ENCODE results near the gene UBAC2.
"Not testable (repeated sequence)": the region's sequence is repeated elsewhere in the genome, so short reads cannot be mapped to it uniquely, and the experiment has no call there.

The UBAC2 gene

GRCh38 chr13:99206226-99206625, 5.6 kb downstream of the UBAC2 start:
- no peak for DNase-seq (ENCODE audit: low read depth in 2 of 2)
- no peak overlapping the region for H3K4me3 ChIP-seq (replicated peaks in 1 of 2; ENCODE audit: low read depth in 2 of 2, low read length in 2 of 2)
- TF ChIP-seq, protein P1, sequence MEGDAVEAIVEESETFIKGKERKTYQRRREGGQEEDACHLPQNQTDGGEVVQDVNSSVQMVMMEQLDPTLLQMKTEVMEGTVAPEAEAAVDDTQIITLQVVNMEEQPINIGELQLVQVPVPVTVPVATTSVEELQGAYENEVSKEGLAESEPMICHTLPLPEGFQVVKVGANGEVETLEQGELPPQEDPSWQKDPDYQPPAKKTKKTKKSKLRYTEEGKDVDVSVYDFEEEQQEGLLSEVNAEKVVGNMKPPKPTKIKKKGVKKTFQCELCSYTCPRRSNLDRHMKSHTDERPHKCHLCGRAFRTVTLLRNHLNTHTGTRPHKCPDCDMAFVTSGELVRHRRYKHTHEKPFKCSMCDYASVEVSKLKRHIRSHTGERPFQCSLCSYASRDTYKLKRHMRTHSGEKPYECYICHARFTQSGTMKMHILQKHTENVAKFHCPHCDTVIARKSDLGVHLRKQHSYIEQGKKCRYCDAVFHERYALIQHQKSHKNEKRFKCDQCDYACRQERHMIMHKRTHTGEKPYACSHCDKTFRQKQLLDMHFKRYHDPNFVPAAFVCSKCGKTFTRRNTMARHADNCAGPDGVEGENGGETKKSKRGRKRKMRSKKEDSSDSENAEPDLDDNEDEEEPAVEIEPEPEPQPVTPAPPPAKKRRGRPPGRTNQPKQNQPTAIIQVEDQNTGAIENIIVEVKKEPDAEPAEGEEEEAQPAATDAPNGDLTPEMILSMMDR (IDR thresholded peaks at IDR 0.05; ENCODE audit: low read depth, low read length) = no peak

DNA sequence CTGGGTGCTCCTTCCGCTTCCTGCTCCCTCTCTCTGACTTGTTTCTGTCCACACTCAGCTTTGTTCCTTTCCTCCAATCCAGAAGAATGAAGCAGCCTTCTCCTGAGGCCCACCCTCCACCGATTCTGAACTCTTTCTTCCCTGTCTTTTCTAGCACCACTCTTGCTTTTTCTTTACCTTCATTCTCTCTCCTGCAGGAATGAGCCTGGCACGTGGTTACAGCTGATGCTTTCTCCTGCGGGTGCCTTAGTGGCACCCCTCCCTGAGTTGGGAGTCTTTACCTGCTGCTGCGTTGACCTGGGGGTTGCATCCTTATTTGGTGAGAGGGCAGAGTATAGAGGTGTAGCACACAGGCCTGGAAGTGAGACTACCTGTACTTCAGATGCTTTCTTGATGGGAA, 6.2 kb downstream of the UBAC2 start:
- TF ChIP-seq, protein P1 (IDR thresholded peaks at IDR 0.05; ENCODE audit: low read depth, low read length) = no peak
- no peak for DNase-seq (ENCODE audit: low read depth in 2 of 2)
- no peak overlapping the region for H3K4me3 ChIP-seq (replicated peaks in 1 of 2; ENCODE audit: low read depth in 2 of 2, low read length in 2 of 2)

- no peak overlapping the region for H3K4me3 ChIP-seq (replicated peaks in 1 of 2; ENCODE audit: low read depth in 2 of 2, low read length in 2 of 2)
- TF ChIP-seq, protein P1 (IDR thresholded peaks at IDR 0.05; ENCODE audit: low read depth, low read length) = no peak
- DNase-seq (ENCODE audit: low read depth in 2 of 2) = no peak
These were observed 6.9 kb downstream of the UBAC2 start for GRCh38 chr13:99207511-99207910.

- TF ChIP-seq, protein P1 (IDR thresholded peaks at IDR 0.05; ENCODE audit: low read depth, low read length) = no peak
- DNase-seq (ENCODE audit: low read depth in 2 of 2) = no peak
- no peak overlapping the region for H3K4me3 ChIP-seq (replicated peaks in 1 of 2; ENCODE audit: low read depth in 2 of 2, low read length in 2 of 2)
These were observed 7.5 kb downstream of the UBAC2 start for GRCh38 chr13:99208185-99208584.

GRCh38 chr13:99208845-99209527, 8.3 kb downstream of the UBAC2 start:
- no peak for DNase-seq (ENCODE audit: low read depth in 2 of 2)
- no peak overlapping the region for H3K4me3 ChIP-seq (replicated peaks in 1 of 2; ENCODE audit: low read depth in 2 of 2, low read length in 2 of 2)
- TF ChIP-seq, protein P1 (IDR thresholded peaks at IDR 0.05; ENCODE audit: low read depth, low read length) = no peak

GRCh38 chr13:99210627-99211026, 10.0 kb downstream of the UBAC2 start:
- DNase-seq (ENCODE audit: low read depth in 2 of 2); H3K4me3 ChIP-seq (replicated peaks in 1 of 2; ENCODE audit: low read depth in 2 of 2, low read length in 2 of 2): not testable (repeated sequence)

- DNase-seq (ENCODE audit: low read depth in 2 of 2) = no peak
- TF ChIP-seq, protein P1 (IDR thresholded peaks at IDR 0.05; ENCODE audit: low read depth, low read length) = no peak
- H3K4me3 ChIP-seq (replicated peaks in 1 of 2; ENCODE audit: low read depth in 2 of 2, low read length in 2 of 2) = no peak overlapping the region
These were observed 10.9 kb downstream of the UBAC2 start for GRCh38 chr13:99211421-99212035.

Data from cardiac fibroblast (primary cell).